HUES64 (cell line): Measurements from ENCODE around the gene CDH4.

Experiments used
- H3K27ac ChIP-seq: 2 replicates; pipeline ENCODE4 v1.7.0; 2013; ENCODE audit warnings: low read depth, low read length, inconsistent platforms
- H3K27me3 ChIP-seq: 2 replicates; pipeline ENCODE4 v1.6.1; 2013; ENCODE audit warnings: mild to moderate bottlenecking, low read length; ENCODE audit not compliant: insufficient read depth
- H3K36me3 ChIP-seq: 2 replicates; pipeline ENCODE4 v1.6.1; 2013; ENCODE audit warnings: mild to moderate bottlenecking, low read length; ENCODE audit not compliant: insufficient read depth
- H3K4me1 ChIP-seq: 2 replicates; pipeline ENCODE4 v1.6.1; 2013; ENCODE audit warnings: mild to moderate bottlenecking, low read length, moderate library complexity; ENCODE audit not compliant: insufficient read depth
- H3K4me3 ChIP-seq: 2 replicates; pipeline ENCODE4 v1.5.1; 2013; ENCODE audit warnings: mild to moderate bottlenecking, low read length, moderate library complexity
- H3K9ac ChIP-seq: 2 replicates; pipeline ENCODE4 v1.6.1; 2013; ENCODE audit warnings: mild to moderate bottlenecking, low read depth, low read length
- H3K9me3 ChIP-seq: 2 replicates; pipeline ENCODE4 v1.6.1; 2013; ENCODE audit warnings: low read depth, low read length; ENCODE audit not compliant: insufficient read depth
- WGBS: fragments of 150-250, 120-280 bp; methylation state at CpG from one replicate; pipeline ENCODE4 v1.1.7; 2013; ENCODE audit warnings: missing lambda C conversion rate; 5-methylcytosine and 5-hydroxymethylcytosine counted together

CDH4 gene

DNA sequence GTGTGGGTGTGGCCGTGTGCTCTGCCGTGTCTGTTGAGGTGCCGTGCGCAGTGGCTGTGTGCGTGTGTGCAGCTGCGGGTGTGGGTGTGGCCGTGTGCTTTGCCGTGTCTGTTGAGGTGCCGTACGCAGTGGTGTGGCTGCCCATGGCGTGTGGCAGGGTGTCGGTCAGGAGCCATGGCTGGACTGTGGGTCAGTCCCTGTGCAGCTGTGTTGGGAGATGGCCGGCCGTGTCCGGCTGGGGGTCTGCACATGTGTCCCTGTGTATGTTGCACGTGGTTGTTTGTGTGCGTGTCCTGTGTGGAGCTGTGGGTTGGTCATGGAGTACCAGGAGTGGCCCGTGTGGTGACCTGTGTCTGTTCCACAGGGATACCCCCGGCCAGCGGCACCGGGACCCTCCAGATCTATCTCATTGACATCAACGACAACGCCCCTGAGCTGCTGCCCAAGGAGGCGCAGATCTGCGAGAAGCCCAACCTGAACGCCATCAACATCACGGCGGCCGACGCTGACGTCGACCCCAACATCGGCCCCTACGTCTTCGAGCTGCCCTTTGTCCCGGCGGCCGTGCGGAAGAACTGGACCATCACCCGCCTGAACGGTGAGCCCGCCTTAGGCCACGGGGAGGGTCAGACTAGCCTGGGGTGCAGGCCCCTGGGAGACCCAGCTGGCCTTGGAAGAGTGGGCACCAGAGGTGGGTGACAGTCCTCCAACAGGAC, 675.9 kb downstream of the CDH4 start:
- no peaks in the 10 kb centered on the region for H3K27me3 ChIP-seq
- no peak overlapping the region for H3K4me3 ChIP-seq
- no peaks in the 10 kb centered on the region for H3K36me3 ChIP-seq

GRCh38 chr20:61929561-61929960, 677.5 kb downstream of the CDH4 start:
- Histone ChIP-seq H3K36me3 (no peaks in the 10 kb centered on the region), H3K27ac (no peak overlapping the region), H3K27me3 (no peaks in the 10 kb centered on the region), H3K4me1 (0 out of 2 replicates have a peak, but pooled peaks cover under 1% of the 10 kb centered on the region), H3K4me3 (no peak overlapping the region), H3K9ac (no peak overlapping the region), H3K9me3 (no peaks in the 10 kb centered on the region)
- WGBS = 97% methylated on average over 12 of the region's 12 CpGs

More for the DNA sequence above, 675.9 kb downstream of the CDH4 start:
- Histone ChIP-seq H3K9ac (no peak overlapping the region), H3K9me3 (no peaks in the 10 kb centered on the region), H3K27ac (no peak overlapping the region), H3K4me1 (no peaks in the 10 kb centered on the region)
- whole genome bisulfite sequencing = 93% methylated on average over 43 of the region's 43 CpGs

- 94% methylated on average over 12 of the region's 12 CpGs for WGBS
Measured at GRCh38 chr20:61929971-61930666, 678.1 kb downstream of the CDH4 start.

DNA sequence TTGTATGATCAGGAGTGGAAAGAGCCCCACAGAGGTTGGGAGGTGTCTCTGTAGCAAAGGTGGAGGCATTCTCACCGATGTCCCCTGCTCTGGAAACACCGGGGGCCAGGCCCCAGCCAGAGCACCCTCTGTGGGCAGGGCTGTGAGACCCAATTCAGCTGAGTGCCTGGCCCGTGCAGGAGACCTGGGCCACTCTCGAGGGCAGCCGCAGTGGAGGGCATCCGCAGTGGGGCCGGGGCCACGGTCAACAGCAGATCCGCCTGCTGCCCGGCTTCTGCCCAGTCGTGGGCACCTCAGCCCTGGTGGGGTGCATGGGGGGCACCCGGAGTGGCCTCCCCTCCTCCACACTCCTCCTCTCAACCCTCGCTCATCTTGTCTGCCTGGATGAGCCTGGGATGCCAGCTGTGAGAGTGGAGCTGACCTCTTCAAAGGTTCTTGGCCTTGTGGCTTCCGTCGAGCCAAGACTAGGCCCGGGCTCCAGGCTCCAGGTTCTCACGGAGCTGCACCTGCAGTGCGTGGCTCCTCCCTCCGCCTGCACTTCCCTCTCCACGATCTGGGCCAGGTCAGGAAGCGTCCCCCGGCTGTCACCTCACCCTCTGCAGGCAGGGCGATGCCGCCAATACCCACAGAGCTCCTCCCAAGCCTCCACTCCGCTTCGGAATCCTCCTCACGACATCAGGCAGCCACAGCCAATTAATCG, 678.9 kb downstream of the CDH4 start:
- 90% methylated on average over 28 of the region's 28 CpGs for whole genome bisulfite sequencing

More at GRCh38 chr20:61929971-61930666, 678.1 kb downstream of the CDH4 start:
- Histone ChIP-seq H3K4me1 (0 out of 2 replicates have a peak, but pooled peaks cover 3% of the 10 kb centered on the region), H3K9ac (no peak overlapping the region), H3K4me3 (no peak overlapping the region), H3K27me3 (no peaks in the 10 kb centered on the region), H3K36me3 (no peaks in the 10 kb centered on the region), H3K27ac (no peak overlapping the region), H3K9me3 (no peaks in the 10 kb centered on the region)

GRCh38 chr20:61931476-61932198, 679.6 kb downstream of the CDH4 start:
- Histone ChIP-seq H3K4me1 (0 out of 2 replicates have a peak, but pooled peaks cover 3% of the 10 kb centered on the region), H3K27ac (no peak overlapping the region), H3K36me3 (no peaks in the 10 kb centered on the region), H3K27me3 (no peaks in the 10 kb centered on the region), H3K4me3 (no peak overlapping the region), H3K9me3 (no peaks in the 10 kb centered on the region), H3K9ac (no peak overlapping the region)
- WGBS = 94% methylated on average over 14 of the region's 14 CpGs

More for the DNA sequence above, 678.9 kb downstream of the CDH4 start:
- Histone ChIP-seq H3K4me3 (no peak overlapping the region), H3K36me3 (no peaks in the 10 kb centered on the region), H3K27ac (no peak overlapping the region), H3K27me3 (no peaks in the 10 kb centered on the region), H3K4me1 (0 out of 2 replicates have a peak, but pooled peaks cover 3% of the 10 kb centered on the region), H3K9ac (no peak overlapping the region), H3K9me3 (no peaks in the 10 kb centered on the region)

- 0 out of 2 replicates have a peak, but pooled peaks cover 3% of the 10 kb centered on the region for H3K4me1 ChIP-seq
- H3K9ac ChIP-seq = no peak overlapping the region
- no peaks in the 10 kb centered on the region for H3K27me3 ChIP-seq
- no peak overlapping the region for H3K4me3 ChIP-seq
- 93% methylated on average over 9 of the region's 9 CpGs for WGBS
- H3K9me3 ChIP-seq = no peaks in the 10 kb centered on the region
- no peaks in the 10 kb centered on the region for H3K36me3 ChIP-seq
- H3K27ac ChIP-seq = no peak overlapping the region
Measured at GRCh38 chr20:61932199-61932592, 680.1 kb downstream of the CDH4 start.

DNA sequence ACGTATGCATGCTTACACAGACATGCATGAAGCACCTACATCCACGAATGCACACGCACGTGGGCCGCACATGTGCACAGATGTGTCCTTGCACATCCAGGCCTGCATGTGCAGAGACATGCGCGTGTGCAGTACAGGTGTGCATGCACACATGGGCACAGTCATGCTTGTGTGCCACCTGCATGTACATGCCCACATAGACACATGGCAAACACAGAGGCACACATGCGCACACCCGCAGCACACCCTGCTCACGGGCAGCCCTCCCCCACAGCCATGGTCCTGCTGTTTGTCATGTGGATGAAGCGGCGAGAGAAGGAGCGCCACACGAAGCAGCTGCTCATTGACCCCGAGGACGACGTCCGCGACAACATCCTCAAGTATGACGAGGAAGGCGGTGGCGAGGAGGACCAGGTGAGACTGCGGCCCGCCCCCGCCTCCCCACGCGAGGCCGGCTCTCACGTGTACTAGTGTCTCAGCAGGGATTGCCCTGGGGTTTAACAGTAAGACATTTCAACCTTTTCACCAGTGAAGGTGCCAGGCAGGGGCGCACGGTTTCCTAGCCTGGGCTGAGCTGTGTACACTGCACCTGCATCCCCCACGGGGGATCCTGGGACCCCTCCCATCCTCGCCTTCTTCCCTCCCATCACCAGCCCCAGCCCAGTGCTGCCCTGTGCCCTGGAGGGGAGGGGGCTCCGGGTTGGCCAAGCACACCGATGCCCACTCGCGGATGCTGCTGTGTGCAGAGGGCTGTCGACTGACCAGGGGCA, 680.8 kb downstream of the CDH4 start:
- H3K9ac ChIP-seq = no peak overlapping the region
- H3K4me1 ChIP-seq = 0 out of 2 replicates have a peak, but pooled peaks cover 3% of the 10 kb centered on the region
- no peak overlapping the region for H3K4me3 ChIP-seq
- H3K36me3 ChIP-seq = no peaks in the 10 kb centered on the region
- H3K27me3 ChIP-seq = no peaks in the 10 kb centered on the region
- H3K9me3 ChIP-seq = no peaks in the 10 kb centered on the region
- no peak overlapping the region for H3K27ac ChIP-seq
- 92% methylated on average over 38 of the region's 38 CpGs for WGBS

GRCh38 chr20:61933481-61933950, 681.5 kb downstream of the CDH4 start:
- H3K27me3 ChIP-seq = no peaks in the 10 kb centered on the region
- no peak overlapping the region for H3K9ac ChIP-seq
- no peaks in the 10 kb centered on the region for H3K36me3 ChIP-seq
- H3K9me3 ChIP-seq = no peaks in the 10 kb centered on the region
- 0 out of 2 replicates have a peak, but pooled peaks cover 3% of the 10 kb centered on the region for H3K4me1 ChIP-seq
- no peak overlapping the region for H3K4me3 ChIP-seq
- no peak overlapping the region for H3K27ac ChIP-seq
- 85% methylated on average over 17 of the region's 17 CpGs for WGBS

- Histone ChIP-seq H3K9me3 (no peaks in the 10 kb centered on the region), H3K27ac (no peak overlapping the region), H3K27me3 (no peaks in the 10 kb centered on the region), H3K4me3 (no peak overlapping the region), H3K9ac (no peak overlapping the region), H3K36me3 (no peaks in the 10 kb centered on the region), H3K4me1 (0 out of 2 replicates have a peak, but pooled peaks cover 3% of the 10 kb centered on the region)
- 77% methylated on average over 36 of the region's 36 CpGs for WGBS
Measured at GRCh38 chr20:61933951-61934715, 682.1 kb downstream of the CDH4 start.
